ENCODE results near the gene PAGE4.

DNA sequence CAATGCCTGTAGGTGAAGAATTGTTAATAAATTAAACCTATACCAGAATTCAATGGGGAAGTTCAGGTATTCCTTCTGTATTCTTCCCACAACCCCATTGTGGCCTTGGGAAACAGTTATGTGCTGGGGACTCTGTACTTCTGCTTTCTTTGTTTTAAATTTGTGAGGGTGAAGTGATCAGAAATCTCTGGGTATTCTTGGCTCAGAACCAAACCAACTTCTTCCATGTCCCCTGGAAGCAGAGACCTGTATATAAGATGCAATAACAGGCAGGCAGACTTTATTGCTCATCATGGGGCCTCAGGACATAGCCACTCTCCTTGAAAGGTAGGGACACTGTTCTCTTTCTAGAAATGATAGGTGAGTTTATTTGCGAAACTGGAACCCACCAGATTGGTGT, 30.4 kb downstream of the PAGE4 start:
- TF ChIP-seq, protein P1, sequence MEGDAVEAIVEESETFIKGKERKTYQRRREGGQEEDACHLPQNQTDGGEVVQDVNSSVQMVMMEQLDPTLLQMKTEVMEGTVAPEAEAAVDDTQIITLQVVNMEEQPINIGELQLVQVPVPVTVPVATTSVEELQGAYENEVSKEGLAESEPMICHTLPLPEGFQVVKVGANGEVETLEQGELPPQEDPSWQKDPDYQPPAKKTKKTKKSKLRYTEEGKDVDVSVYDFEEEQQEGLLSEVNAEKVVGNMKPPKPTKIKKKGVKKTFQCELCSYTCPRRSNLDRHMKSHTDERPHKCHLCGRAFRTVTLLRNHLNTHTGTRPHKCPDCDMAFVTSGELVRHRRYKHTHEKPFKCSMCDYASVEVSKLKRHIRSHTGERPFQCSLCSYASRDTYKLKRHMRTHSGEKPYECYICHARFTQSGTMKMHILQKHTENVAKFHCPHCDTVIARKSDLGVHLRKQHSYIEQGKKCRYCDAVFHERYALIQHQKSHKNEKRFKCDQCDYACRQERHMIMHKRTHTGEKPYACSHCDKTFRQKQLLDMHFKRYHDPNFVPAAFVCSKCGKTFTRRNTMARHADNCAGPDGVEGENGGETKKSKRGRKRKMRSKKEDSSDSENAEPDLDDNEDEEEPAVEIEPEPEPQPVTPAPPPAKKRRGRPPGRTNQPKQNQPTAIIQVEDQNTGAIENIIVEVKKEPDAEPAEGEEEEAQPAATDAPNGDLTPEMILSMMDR (IDR thresholded peaks at IDR 0.05): no peak
- TF ChIP-seq POLR2A (IDR thresholded peaks at IDR 0.05): no peak
